ENCODE measurements around the gene PLK5. TPM values are rescaled to one million over a fixed set of nuclear protein-coding genes. Genes with fewer than 3 reads are reported as not detected.
"Not testable (repeated sequence)": the region's sequence is repeated elsewhere in the genome, so short reads cannot be mapped to it uniquely, and the experiment has no call there.

The PLK5 gene
- total and polyA plus RNA-seq, 2 of the 4 experiments (the other 2 are of a cell fraction), result not detected

DNA sequence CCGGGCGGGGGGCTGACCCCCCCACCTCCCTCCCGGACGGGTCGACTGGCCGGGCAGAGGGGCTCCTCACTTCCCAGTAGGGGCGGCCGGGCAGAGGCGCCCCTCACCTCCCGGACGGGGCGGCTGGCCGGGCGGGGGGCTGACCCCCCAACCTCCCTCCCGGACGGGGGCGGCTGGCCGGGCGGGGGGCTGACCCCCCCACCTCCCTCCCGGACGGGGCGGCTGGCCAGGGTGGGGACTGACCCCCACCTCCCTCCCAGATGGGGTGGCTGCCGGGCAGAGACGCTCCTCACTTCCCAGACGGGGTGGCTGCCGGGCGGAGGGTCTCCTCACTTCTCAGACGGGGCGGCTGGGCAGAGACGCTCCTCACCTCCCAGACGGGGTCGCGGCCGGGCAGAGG is 24.6 kb upstream of the PLK5 start:
- H3K56ac ChIP-seq (ENCODE audit: extremely low read depth, insufficient read depth, low read length); H4K8ac ChIP-seq (ENCODE audit: low read depth in 2 of 2, low read length in 2 of 2); H3K27me3 ChIP-seq (ENCODE audit: control insufficient read depth, insufficient read depth, low read length); H4K20me1 ChIP-seq (ENCODE audit: insufficient read depth, low read length); H3K4me3 ChIP-seq (ENCODE audit: insufficient read depth, low read depth, low read length); H4K5ac ChIP-seq (ENCODE audit: low read depth, low read length); H3K9ac ChIP-seq (ENCODE audit: low read depth, low read length); DNase-seq; H2BK5ac ChIP-seq (ENCODE audit: low read depth, low read length, poor library complexity, severe bottlenecking); H2AK5ac ChIP-seq (ENCODE audit: low read depth, low read length); H2BK120ac ChIP-seq (ENCODE audit: low read depth, low read length); in situ Hi-C loops (cut with MboI; ENCODE audit: low sequenced_read_pairs); H3K18ac ChIP-seq (ENCODE audit: low read depth, low read length); H3K14ac ChIP-seq (replicated peaks; ENCODE audit: low read depth, low read length); POLR2A ChIA-PET (ENCODE audit: unreplicated experiment); H3K23ac ChIP-seq (ENCODE audit: low read depth, low read length); H3K4me1 ChIP-seq (ENCODE audit: control insufficient read depth, insufficient read depth, low read length); H2BK20ac ChIP-seq (ENCODE audit: low read depth, low read length); H2BK15ac ChIP-seq (ENCODE audit: low read depth, low read length); CTCF ChIA-PET; H3K79me1 ChIP-seq (ENCODE audit: low read depth in 1 of 2, low read length in 2 of 2); H3K9me1 ChIP-seq (ENCODE audit: insufficient read depth, low read length); BruUV-seq (replicated peaks); dilution Hi-C loops (cut with HindIII; ENCODE audit: low sequenced_read_pairs, unreplicated experiment); H3K4ac ChIP-seq (ENCODE audit: low read depth, low read length); ATAC-seq (ENCODE audit: low read depth); H3K27ac ChIP-seq (ENCODE audit: insufficient read depth, low read length); H3K9me3 ChIP-seq (ENCODE audit: control insufficient read depth, insufficient read depth, low read length); H3K36me3 ChIP-seq (ENCODE audit: control insufficient read depth, insufficient read depth, low read length); H2AK9ac ChIP-seq (replicated peaks; ENCODE audit: low read depth, low read length, poor library complexity); intact Hi-C loops (cut with micrococcal nuclease); H3K4me2 ChIP-seq (ENCODE audit: low read depth, low read length); H4K91ac ChIP-seq (ENCODE audit: insufficient read depth, low read depth, low read length); H2AFZ ChIP-seq (replicated peaks; ENCODE audit: low read length, poor library complexity): not testable (repeated sequence)
- WGBS, 2 experiments (ENCODE audit: extremely low coverage in 2 of 2, insufficient read length in 1 of 2), result no CpG with 5 or more reads among the region's 34 CpGs

All from IMR-90 (cell line).